K562 (cell line): ENCODE measurements around the gene TMEM39A. TPM values are rescaled to one million over a fixed set of nuclear protein-coding genes. Genes with fewer than 3 reads are reported as not detected.
A peak's percentile ranks its signal among the peaks of the same experiment; 100 is the strongest.

Source experiments
- ATAC-seq: fragments of 200-7000 bp; cut with Tn5 transposase; 3 replicates; pipeline ENCODE4 v1.9.1; 2020; ENCODE audit warnings: moderate library complexity
- BruUV-seq: library from RNA; stranded (reverse); fragments of 400-500 nt; replicated peaks from 2 replicates; lab custom pipeline; 2021; lab: Mats Ljungman, UMichigan
- CTCF ChIA-PET: fragments of 300-600 bp; formaldehyde crosslinking; extraction: SDS; loops from one replicate; lab custom pipeline; 2021; ENCODE audit warnings: low intra/inter-chr PET ratio; lab: Yijun Ruan, JAX
- POLR2A ChIA-PET: fragments of 300-600, 350-650 bp; sonication (Branson Sonifier 250); formaldehyde crosslinking; extraction: SDS; loops from one replicate; lab custom pipeline; 2021; ENCODE audit warnings: antibody characterized with exemption, inconsistent platforms; lab: Yijun Ruan, JAX
- DNase-seq, 4 experiments: peaks; one replicate each; pipeline versions ENCODE4 v3.0.0 to v3.0.0-alpha.2; 2011 to 2018; ENCODE audit warnings: low spot score in 3 of 4, mixed read lengths in 3 of 4; ENCODE audit errors: extremely low read depth in 1 of 4
- FAIRE-seq: peaks from 2 replicates; lab custom pipeline; 2011; peaks lifted over from hg19 to GRCh38; lab: Jason Lieb, UNC
- H2AFZ ChIP-seq: 2 replicates; pipeline ENCODE4 v1.6.0; 2011; ENCODE audit warnings: low read depth, low read length, control low read depth, inconsistent platforms
- H3K27ac ChIP-seq: fragments of 200-600 bp; 3 replicates; pipeline ENCODE4 v1.8.0; 2011; ENCODE audit warnings: low read depth, mild to moderate bottlenecking, control low read depth, inconsistent platforms, low read length, moderate library complexity, mixed read lengths; ENCODE audit errors: extremely low read depth
- H3K27me3 ChIP-seq, 2 experiments: fragments of 300-600 bp in 1 of 2; 2 replicates in 1 of 2; 3 replicates in 1 of 2; pipeline versions ENCODE4 v1.6.0 to v1.8.0; 2011; ENCODE audit warnings: inconsistent platforms in 2 of 2, low read length in 2 of 2, mild to moderate bottlenecking in 1 of 2, mixed read lengths in 1 of 2, moderate library complexity in 1 of 2; ENCODE audit not compliant: control insufficient read depth in 2 of 2, insufficient read depth in 2 of 2
- H3K36me3 ChIP-seq: fragments of 300-600 bp; 3 replicates; pipeline ENCODE4 v1.8.0; 2011; ENCODE audit warnings: mild to moderate bottlenecking, low read length, inconsistent platforms; ENCODE audit not compliant: control insufficient read depth, insufficient read depth
- H3K4me1 ChIP-seq, 2 experiments: fragments of 200-600 bp in 1 of 2; replicated peaks in 1 of 2; 2 replicates in 1 of 2; 3 replicates in 1 of 2; pipeline versions ENCODE4 v1.5.1 to v1.8.0; 2011; ENCODE audit warnings: inconsistent platforms in 2 of 2, low read length in 2 of 2, mild to moderate bottlenecking in 1 of 2, mixed read lengths in 1 of 2, moderate library complexity in 1 of 2; ENCODE audit not compliant: control insufficient read depth in 2 of 2, insufficient read depth in 2 of 2
- H3K4me2 ChIP-seq: 2 replicates; pipeline ENCODE4 v1.6.1; 2011; ENCODE audit warnings: low read length, control low read depth, inconsistent platforms, mixed read lengths; ENCODE audit not compliant: insufficient read depth
- H3K4me3 ChIP-seq: fragments of 200-600 bp; sonication (generic), shearing (Covaris generic); 2 replicates; pipeline ENCODE4 v1.5.1; 2016; ENCODE audit warnings: control low read depth, inconsistent platforms
- H3K79me2 ChIP-seq: fragments of 200-600 bp; 3 replicates; pipeline ENCODE4 v1.8.0; 2011; ENCODE audit warnings: low read length, inconsistent platforms; ENCODE audit not compliant: control insufficient read depth, insufficient read depth
- H3K9ac ChIP-seq, 2 experiments: 2 replicates each; pipeline versions ENCODE4 v1.6.0 to v1.6.1; 2011; ENCODE audit warnings: low read depth in 2 of 2, low read length in 2 of 2, control low read depth in 1 of 2, inconsistent platforms in 1 of 2, mild to moderate bottlenecking in 1 of 2, mixed read lengths in 1 of 2; ENCODE audit not compliant: insufficient read depth in 1 of 2
- H3K9me1 ChIP-seq: one replicate; pipeline ENCODE4 v1.6.0; 2011; ENCODE audit warnings: inconsistent platforms, mild to moderate bottlenecking, low read length, moderate library complexity; ENCODE audit not compliant: control insufficient read depth, insufficient read depth
- H3K9me3 ChIP-seq: replicated peaks from 2 replicates; pipeline ENCODE4 v1.5.1; 2011; ENCODE audit warnings: low read depth, low read length, inconsistent platforms; ENCODE audit not compliant: control insufficient read depth, insufficient read depth
- H4K20me1 ChIP-seq: replicated peaks from 2 replicates; pipeline ENCODE4 v1.6.1; 2011; ENCODE audit warnings: low read length, inconsistent platforms, mixed read lengths; ENCODE audit not compliant: control insufficient read depth, insufficient read depth
- GABPA ChIP-seq: fragments of 200-800 bp; sonication (Bioruptor generic); conservative IDR thresholded peaks from 2 replicates; pipeline ENCODE4 v1.6.1; 2016; ENCODE audit warnings: low read depth, missing genetic modification characterization, missing compliant biosample characterization
- HOMEZ ChIP-seq: fragments of 250-450 bp; sonication (Bioruptor Pico); IDR thresholded peaks from 2 replicates; pipeline ENCODE4 v1.4.0; 2020; ENCODE audit warnings: mild to moderate bottlenecking, moderate library complexity
- MNT ChIP-seq, 2 experiments: fragments of 450-650 bp; conservative IDR thresholded peaks; 2 replicates each; pipeline ENCODE4 v1.6.1; 2017; ENCODE audit warnings: mild to moderate bottlenecking in 2 of 2, moderate library complexity in 2 of 2
- NCOA2 ChIP-seq, 2 experiments: fragments of 450-650 bp; IDR thresholded peaks; 2 replicates each; pipeline ENCODE4 v1.6.1; 2018; ENCODE audit warnings: mild to moderate bottlenecking in 2 of 2, moderate library complexity in 1 of 2; ENCODE audit not compliant: partially characterized antibody in 2 of 2
- POLR2AphosphoS2 ChIP-seq: IDR thresholded peaks from 2 replicates; pipeline ENCODE4 v1.6.1; 2012; ENCODE audit warnings: low read length, improper control_type of control experiment
- POLR2G ChIP-seq: fragments of 200-400 bp; formaldehyde crosslinking; IDR thresholded peaks from 2 replicates; pipeline ENCODE4 v1.6.1; 2017; ENCODE audit warnings: low read depth, mild to moderate bottlenecking, antibody characterized with exemption, low read length, moderate library complexity
- RBBP5 ChIP-seq: fragments of 200-600 bp; sonication (generic); IDR thresholded peaks from 2 replicates; pipeline ENCODE4 v1.6.1; 2012; ENCODE audit warnings: borderline replicate concordance, mild to moderate bottlenecking, low read length, control low read depth, inconsistent platforms; ENCODE audit not compliant: insufficient read depth, poor library complexity, severe bottlenecking
- WGBS: fragments of 100-300 bp; shearing (Covaris generic); methylation state at CpG from one replicate; pipeline ENCODE4 v1.1.6; 2016; ENCODE audit warnings: low coverage, mixed read lengths; ENCODE audit not compliant: insufficient coverage; ENCODE audit errors: missing lambda C conversion rate; 5-methylcytosine and 5-hydroxymethylcytosine counted together
- in situ Hi-C: fragments of 300-500 bp; cut with MboI; formaldehyde crosslinking; loops from 4 replicates; pipeline ENCODE4 v1.15.0; 2018; ENCODE audit warnings: inconsistent platforms, mixed read lengths
- intact Hi-C: fragments of 100-400 bp; cut with micrococcal nuclease; formaldehyde crosslinking; loops from 2 replicates; pipeline ENCODE4 v1.14.2; 2022
- polyA plus RNA-seq, 8 experiments: library from polyadenylated mRNA; depleted of rRNA in 4 of 8; stranded (reverse) in 5 of 8; unstranded in 3 of 8; fragments of >200 nt; fragmentation: Nextera tagmentation in 2 of 8; fragmentation: Illumina TruSeq in 1 of 8; extraction: Ambion mirVana in 2 of 8; extraction: Trizol in 1 of 8; gene quantifications; 2 replicates each; pipeline versions ENCODE4 v1.2.1 to v1.2.3, GENCODE V29; 2011 to 2014; ENCODE audit warnings: inconsistent platforms in 1 of 8, missing spikeins in 1 of 8
- total RNA-seq, 7 experiments: library from RNA; depleted of rRNA in 6 of 7; stranded (reverse); fragments of >200 nt in 6 of 7; fragmentation: Illumina TruSeq in 2 of 7; extraction: Trizol in 2 of 7; gene quantifications; 2 replicates each; pipeline versions ENCODE4 v1.2.1 to v1.2.3, GENCODE V29; 2011 to 2021; ENCODE audit warnings: low replicate concordance in 1 of 7
- TF ChIP-seq, protein P1 (sequence below): fragments of 450-650 bp; IDR thresholded peaks from 2 replicates; pipeline ENCODE4 v1.6.1; 2017; ENCODE audit warnings: mild to moderate bottlenecking, moderate library complexity
- TF ChIP-seq, protein P2 (sequence below): fragments of 450-650 bp; IDR thresholded peaks from 2 replicates; pipeline ENCODE4 v1.6.1; 2016

The TMEM39A gene
- total and polyA plus RNA-seq, 9 of the 15 experiments (the other 6 are each of a cell fraction or from before 2014, with no cell fraction given), result 12.0 to 41.5 (median 15.4) TPM

GRCh38 chr3:119498186-119499011 lies 35.0 kb upstream of the TMEM39A start, which contains the start of gene TIMMDC1:
TSS of gene TIMMDC1 (plus strand) at chr3:119498547. CDS start at chr3:119498734, 187 bp downstream.
- TSS peak; percentile 75 for BruUV-seq
- Histone ChIP-seq H3K36me3 (peaks cover 16% of the 10 kb centered on the region; the same call in 2 of the 3 replicates), H3K79me2 (peaks cover 51% of the 10 kb centered on the region), H3K4me3 (peak within 1 kb of the TSS; percentile 70), H3K9me3 (no peaks in the 10 kb centered on the region), H3K4me1 (no peaks in the 10 kb centered on the region; a peak in 1 of 5 replicates), H2AFZ (peak within 1 kb of the TSS; percentile 81), H3K9me1 (no peaks in the 10 kb centered on the region), H3K27ac (peak within 1 kb of the TSS; percentile 94), H3K4me2 (peak within 1 kb of the TSS; percentile 87), H4K20me1 (no peaks in the 10 kb centered on the region), H3K9ac (peak within 1 kb of the TSS; percentile 90 to 98), H3K27me3 (no peaks in the 10 kb centered on the region)
- WGBS, result under 1% methylated on average over 51 of the region's 58 CpGs
- ChIA-PET POLR2A (interaction anchor here (0.6 to 1.9 kb wide), 10 partner anchors 8 to 596 kb away, joined by 3 to 12 read pairs (median 4); partner anchors contain the start of genes GSK3B and TMEM39A), CTCF (no interaction called here)
- DNase-seq, result peak; percentile 90 to 96 (median 92)
- ATAC-seq, result peak; percentile 91
- intact Hi-C loops, result loop anchor here (2.0 to 5.0 kb wide), 2 partner anchors 36 to 60 kb away; partner anchors contain the start of genes CD80 and TMEM39A
- in situ Hi-C loops, result no loop called here
- FAIRE-seq, result peak; percentile 94
- no peak for TF ChIP-seq NCOA2 (IDR thresholded peaks at IDR 0.05; ENCODE audit: partially characterized antibody in 2 of 2)
- TF ChIP-seq RBBP5, result peak; percentile 63
- TF ChIP-seq, protein P1, sequence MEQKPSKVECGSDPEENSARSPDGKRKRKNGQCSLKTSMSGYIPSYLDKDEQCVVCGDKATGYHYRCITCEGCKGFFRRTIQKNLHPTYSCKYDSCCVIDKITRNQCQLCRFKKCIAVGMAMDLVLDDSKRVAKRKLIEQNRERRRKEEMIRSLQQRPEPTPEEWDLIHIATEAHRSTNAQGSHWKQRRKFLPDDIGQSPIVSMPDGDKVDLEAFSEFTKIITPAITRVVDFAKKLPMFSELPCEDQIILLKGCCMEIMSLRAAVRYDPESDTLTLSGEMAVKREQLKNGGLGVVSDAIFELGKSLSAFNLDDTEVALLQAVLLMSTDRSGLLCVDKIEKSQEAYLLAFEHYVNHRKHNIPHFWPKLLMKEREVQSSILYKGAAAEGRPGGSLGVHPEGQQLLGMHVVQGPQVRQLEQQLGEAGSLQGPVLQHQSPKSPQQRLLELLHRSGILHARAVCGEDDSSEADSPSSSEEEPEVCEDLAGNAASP, result peak; percentile 50; the same call in 1 of the 2 replicates
- TF ChIP-seq HOMEZ (CRISPR knock-in tag), result no peak
- peak; percentile 97 for TF ChIP-seq GABPA (tag)
- TF ChIP-seq POLR2AphosphoS2, result 0 out of 2 replicates have a peak, but pooled peaks have one; percentile 44
- TF ChIP-seq, protein P2, sequence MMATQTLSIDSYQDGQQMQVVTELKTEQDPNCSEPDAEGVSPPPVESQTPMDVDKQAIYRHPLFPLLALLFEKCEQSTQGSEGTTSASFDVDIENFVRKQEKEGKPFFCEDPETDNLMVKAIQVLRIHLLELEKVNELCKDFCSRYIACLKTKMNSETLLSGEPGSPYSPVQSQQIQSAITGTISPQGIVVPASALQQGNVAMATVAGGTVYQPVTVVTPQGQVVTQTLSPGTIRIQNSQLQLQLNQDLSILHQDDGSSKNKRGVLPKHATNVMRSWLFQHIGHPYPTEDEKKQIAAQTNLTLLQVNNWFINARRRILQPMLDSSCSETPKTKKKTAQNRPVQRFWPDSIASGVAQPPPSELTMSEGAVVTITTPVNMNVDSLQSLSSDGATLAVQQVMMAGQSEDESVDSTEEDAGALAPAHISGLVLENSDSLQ, result peak; percentile 52
- peak; percentile 91 for TF ChIP-seq POLR2G
- peak; percentile 44 to 62 for TF ChIP-seq MNT (conservative IDR thresholded peaks at IDR 0.05)
